Activated CD4-positive, alpha-beta T cell treated with anti-CD3 and anti-CD28 coated beads, Interleukin-2, amount 10 ng/mL, durations not matched to agents 7 days and 5 days (primary cell): Measurements from ENCODE around the gene CNKSR3. TPM values are rescaled to one million over a fixed set of nuclear protein-coding genes. Genes with fewer than 3 reads are reported as not detected.

Source experiments
- CTCF ChIA-PET: fragments of 350-600 bp; sonication (Branson Sonifier 250); formaldehyde crosslinking; loops from one replicate; lab custom pipeline; 2021; ENCODE audit warnings: antibody characterized with exemption; lab: Charles Lee
- POLR2A ChIA-PET: fragments of 350-600 bp; sonication (Branson Sonifier 250); formaldehyde crosslinking; loops from one replicate; lab custom pipeline; 2021; ENCODE audit warnings: antibody characterized with exemption; lab: Charles Lee
- DNase-seq: peaks from one replicate; pipeline ENCODE4 v3.0.0-alpha.2; 2020
- H3K27ac Mint-ChIP-seq: one replicate; pipeline ENCODE4 v1.8.0; 2021; ENCODE audit warnings: mild to moderate bottlenecking, moderate library complexity, mixed read lengths
- H3K27me3 Mint-ChIP-seq: one replicate; pipeline ENCODE4 v1.8.0; 2021; ENCODE audit warnings: mixed read lengths
- H3K36me3 Mint-ChIP-seq: one replicate; pipeline ENCODE4 v1.8.0; 2021; ENCODE audit warnings: low read depth, mixed read lengths
- H3K4me1 Mint-ChIP-seq: one replicate; pipeline ENCODE4 v1.8.0; 2021; ENCODE audit warnings: mixed read lengths
- H3K4me3 Mint-ChIP-seq: one replicate; pipeline ENCODE4 v1.8.0; 2021; ENCODE audit warnings: mild to moderate bottlenecking, moderate library complexity, mixed read lengths
- H3K9me3 Mint-ChIP-seq: one replicate; pipeline ENCODE4 v1.8.0; 2021; ENCODE audit warnings: mixed read lengths
- total RNA-seq, 2 experiments: library from RNA; stranded (reverse); gene quantifications; one replicate each; pipeline ENCODE4 v1.2.3, GENCODE V29; 2021

Gene CNKSR3
- total RNA-seq, 2 experiments from 2014 or later: not detected

GRCh38 chr6:154506582-154506981 lies 3.9 kb downstream of the CNKSR3 start:
- ChIA-PET POLR2A (no interaction called here), CTCF (no interaction called here)
- Mint-ChIP-seq H3K4me3 (no peak overlapping the region), H3K36me3 (no peaks in the 10 kb centered on the region), H3K4me1 (peaks cover 6% of the 10 kb centered on the region), H3K27me3 (peaks cover 32% of the 10 kb centered on the region), H3K27ac (no peak overlapping the region), H3K9me3 (no peaks in the 10 kb centered on the region)
- DNase-seq: no peak

GRCh38 chr6:154506108-154506507 lies 4.4 kb downstream of the CNKSR3 start:
- POLR2A ChIA-PET: no interaction called here
- peaks cover 32% of the 10 kb centered on the region for H3K27me3 Mint-ChIP-seq
- no peaks in the 10 kb centered on the region for H3K9me3 Mint-ChIP-seq
- H3K36me3 Mint-ChIP-seq: no peaks in the 10 kb centered on the region
- H3K27ac Mint-ChIP-seq: no peak overlapping the region
- CTCF ChIA-PET: no interaction called here
- DNase-seq: no peak
- no peak overlapping the region for H3K4me3 Mint-ChIP-seq
- peaks cover 6% of the 10 kb centered on the region for H3K4me1 Mint-ChIP-seq

GRCh38 chr6:154504865-154505449 lies 5.5 kb downstream of the CNKSR3 start:
- CTCF ChIA-PET: no interaction called here
- H3K9me3 Mint-ChIP-seq: no peaks in the 10 kb centered on the region
- no peaks in the 10 kb centered on the region for H3K36me3 Mint-ChIP-seq
- H3K4me1 Mint-ChIP-seq: peaks cover 3% of the 10 kb centered on the region
- POLR2A ChIA-PET: no interaction called here
- no peak overlapping the region for H3K27ac Mint-ChIP-seq
- H3K4me3 Mint-ChIP-seq: no peak overlapping the region
- DNase-seq: no peak
- H3K27me3 Mint-ChIP-seq: peaks cover 28% of the 10 kb centered on the region

GRCh38 chr6:154504102-154504501 lies 6.4 kb downstream of the CNKSR3 start:
- no peaks in the 10 kb centered on the region for H3K9me3 Mint-ChIP-seq
- H3K4me3 Mint-ChIP-seq: no peak overlapping the region
- no peak overlapping the region for H3K27ac Mint-ChIP-seq
- H3K36me3 Mint-ChIP-seq: no peaks in the 10 kb centered on the region
- ChIA-PET CTCF (no interaction called here), POLR2A (no interaction called here)
- peaks cover 21% of the 10 kb centered on the region for H3K27me3 Mint-ChIP-seq
- DNase-seq: no peak
- peaks cover 3% of the 10 kb centered on the region for H3K4me1 Mint-ChIP-seq

- peaks cover 16% of the 10 kb centered on the region for H3K27me3 Mint-ChIP-seq
- no peak overlapping the region for H3K27ac Mint-ChIP-seq
- no peak for DNase-seq
- H3K4me1 Mint-ChIP-seq: peaks cover under 1% of the 10 kb centered on the region
- CTCF ChIA-PET: no interaction called here
- no peaks in the 10 kb centered on the region for H3K36me3 Mint-ChIP-seq
- no peak overlapping the region for H3K4me3 Mint-ChIP-seq
- POLR2A ChIA-PET: no interaction called here
- H3K9me3 Mint-ChIP-seq: no peaks in the 10 kb centered on the region
These were observed 6.8 kb downstream of the CNKSR3 start for GRCh38 chr6:154503658-154504057.

- Mint-ChIP-seq H3K4me3 (no peak overlapping the region), H3K27ac (no peak overlapping the region), H3K4me1 (no peaks in the 10 kb centered on the region), H3K9me3 (no peaks in the 10 kb centered on the region), H3K36me3 (no peaks in the 10 kb centered on the region), H3K27me3 (peaks cover 8% of the 10 kb centered on the region)
- CTCF ChIA-PET: interaction anchor here (0.8 kb wide), 1 partner anchor 61 kb away, joined by 3 read pairs; no protein-coding TSS in a partner anchor
- DNase-seq: no peak
- POLR2A ChIA-PET: no interaction called here
These were observed 7.9 kb downstream of the CNKSR3 start for GRCh38 chr6:154502553-154502952.

- no peak for DNase-seq
- ChIA-PET CTCF (no interaction called here), POLR2A (no interaction called here)
- Mint-ChIP-seq H3K27ac (no peak overlapping the region), H3K4me1 (no peaks in the 10 kb centered on the region), H3K4me3 (no peak overlapping the region), H3K9me3 (no peaks in the 10 kb centered on the region), H3K36me3 (no peaks in the 10 kb centered on the region), H3K27me3 (peaks cover 5% of the 10 kb centered on the region)
These were observed 9.0 kb downstream of the CNKSR3 start for GRCh38 chr6:154501578-154501868.

- no peak overlapping the region for H3K4me3 Mint-ChIP-seq
- no peaks in the 10 kb centered on the region for H3K4me1 Mint-ChIP-seq
- ChIA-PET CTCF (no interaction called here), POLR2A (interaction anchor here (0.6 kb wide), 1 partner anchor 124 kb away, joined by 4 read pairs; no protein-coding TSS in a partner anchor)
- H3K9me3 Mint-ChIP-seq: no peaks in the 10 kb centered on the region
- no peak overlapping the region for H3K27ac Mint-ChIP-seq
- peaks cover 5% of the 10 kb centered on the region for H3K27me3 Mint-ChIP-seq
- H3K36me3 Mint-ChIP-seq: no peaks in the 10 kb centered on the region
- DNase-seq: no peak
These were observed 9.5 kb downstream of the CNKSR3 start for GRCh38 chr6:154500769-154501577.

GRCh38 chr6:154499855-154500589 lies 10.5 kb downstream of the CNKSR3 start:
- Mint-ChIP-seq H3K36me3 (no peaks in the 10 kb centered on the region), H3K9me3 (no peaks in the 10 kb centered on the region), H3K27me3 (peaks cover 5% of the 10 kb centered on the region), H3K27ac (no peak overlapping the region), H3K4me1 (no peaks in the 10 kb centered on the region), H3K4me3 (no peak overlapping the region)
- CTCF ChIA-PET: interaction anchor here (0.7 kb wide), 1 partner anchor 15 kb away, joined by 3 read pairs; no protein-coding TSS in a partner anchor
- no peak for DNase-seq
- POLR2A ChIA-PET: no interaction called here

- ChIA-PET CTCF (interaction anchor here (1.0 kb wide), 1 partner anchor 101 kb away, joined by 3 read pairs; no protein-coding TSS in a partner anchor), POLR2A (no interaction called here)
- no peaks in the 10 kb centered on the region for H3K4me1 Mint-ChIP-seq
- no peaks in the 10 kb centered on the region for H3K9me3 Mint-ChIP-seq
- no peak overlapping the region for H3K27ac Mint-ChIP-seq
- H3K4me3 Mint-ChIP-seq: no peak overlapping the region
- peaks cover 2% of the 10 kb centered on the region for H3K27me3 Mint-ChIP-seq
- no peaks in the 10 kb centered on the region for H3K36me3 Mint-ChIP-seq
- no peak for DNase-seq
These were observed 12.0 kb downstream of the CNKSR3 start for GRCh38 chr6:154498340-154498934.

GRCh38 chr6:154496793-154497517 lies 13.5 kb downstream of the CNKSR3 start:
- Mint-ChIP-seq H3K27ac (no peak overlapping the region), H3K4me1 (no peaks in the 10 kb centered on the region), H3K9me3 (no peaks in the 10 kb centered on the region), H3K27me3 (peaks cover 2% of the 10 kb centered on the region), H3K4me3 (no peak overlapping the region), H3K36me3 (no peaks in the 10 kb centered on the region)
- POLR2A ChIA-PET: interaction anchor here (0.7 kb wide), 1 partner anchor 18 kb away, joined by 3 read pairs; no protein-coding TSS in a partner anchor
- CTCF ChIA-PET: no interaction called here
- DNase-seq: no peak

GRCh38 chr6:154496186-154496585 lies 14.3 kb downstream of the CNKSR3 start:
- CTCF ChIA-PET: no interaction called here
- POLR2A ChIA-PET: no interaction called here
- H3K27ac Mint-ChIP-seq: no peak overlapping the region

More at GRCh38 chr6:154496186-154496585, 14.3 kb downstream of the CNKSR3 start:
- H3K36me3 Mint-ChIP-seq: no peaks in the 10 kb centered on the region
- H3K9me3 Mint-ChIP-seq: no peaks in the 10 kb centered on the region
- H3K4me1 Mint-ChIP-seq: no peaks in the 10 kb centered on the region
- no peak for DNase-seq
- no peak overlapping the region for H3K4me3 Mint-ChIP-seq
- peaks cover 2% of the 10 kb centered on the region for H3K27me3 Mint-ChIP-seq
